ENCODE results near the gene CTSA. TPM values are rescaled to one million over a fixed set of nuclear protein-coding genes. Genes with fewer than 3 reads are reported as not detected.

CTSA gene
- total RNA-seq, 2 experiments from 2014 or later = 40.3 to 42.6 TPM

DNA sequence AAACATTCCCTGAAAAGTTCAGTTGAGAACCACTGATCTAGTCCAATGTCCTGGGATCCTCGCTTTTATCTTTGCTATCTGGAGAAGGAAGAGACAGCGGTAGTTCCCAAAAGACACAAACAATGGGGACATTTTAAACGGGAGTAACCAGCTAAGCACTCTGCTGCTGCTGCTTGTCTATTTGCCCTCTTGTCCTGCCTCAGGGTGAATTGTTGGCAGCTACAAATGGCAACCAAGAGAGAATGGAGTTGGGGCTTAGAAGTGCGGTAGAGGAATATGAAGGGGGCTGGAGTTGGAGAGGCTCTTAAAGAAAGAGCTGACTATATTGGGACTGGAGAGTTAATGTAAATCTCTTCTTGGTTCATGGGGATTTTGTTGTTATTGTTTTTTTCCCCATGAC lies 16.6 kb upstream of the CTSA start:
- DNase-seq (no peak), ATAC-seq (ENCODE audit: poor library complexity) (no peak)
- no peak overlapping the region for H3K27ac ChIP-seq (ENCODE audit: low read depth in 1 of 2, low read length in 2 of 2)
- TF ChIP-seq, protein P1, sequence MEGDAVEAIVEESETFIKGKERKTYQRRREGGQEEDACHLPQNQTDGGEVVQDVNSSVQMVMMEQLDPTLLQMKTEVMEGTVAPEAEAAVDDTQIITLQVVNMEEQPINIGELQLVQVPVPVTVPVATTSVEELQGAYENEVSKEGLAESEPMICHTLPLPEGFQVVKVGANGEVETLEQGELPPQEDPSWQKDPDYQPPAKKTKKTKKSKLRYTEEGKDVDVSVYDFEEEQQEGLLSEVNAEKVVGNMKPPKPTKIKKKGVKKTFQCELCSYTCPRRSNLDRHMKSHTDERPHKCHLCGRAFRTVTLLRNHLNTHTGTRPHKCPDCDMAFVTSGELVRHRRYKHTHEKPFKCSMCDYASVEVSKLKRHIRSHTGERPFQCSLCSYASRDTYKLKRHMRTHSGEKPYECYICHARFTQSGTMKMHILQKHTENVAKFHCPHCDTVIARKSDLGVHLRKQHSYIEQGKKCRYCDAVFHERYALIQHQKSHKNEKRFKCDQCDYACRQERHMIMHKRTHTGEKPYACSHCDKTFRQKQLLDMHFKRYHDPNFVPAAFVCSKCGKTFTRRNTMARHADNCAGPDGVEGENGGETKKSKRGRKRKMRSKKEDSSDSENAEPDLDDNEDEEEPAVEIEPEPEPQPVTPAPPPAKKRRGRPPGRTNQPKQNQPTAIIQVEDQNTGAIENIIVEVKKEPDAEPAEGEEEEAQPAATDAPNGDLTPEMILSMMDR (IDR thresholded peaks at IDR 0.05) = no peak
- no peaks in the 10 kb centered on the region for H3K4me1 ChIP-seq (ENCODE audit: insufficient read depth, low read length)
- peaks cover 7% of the 10 kb centered on the region for H3K36me3 Mint-ChIP-seq (ENCODE audit: low read depth)
- POLR2A ChIA-PET = no interaction called here
- no peak overlapping the region for H3K4me3 Mint-ChIP-seq
- H3K27ac Mint-ChIP-seq = no peak overlapping the region
- H3K9me3 ChIP-seq (ENCODE audit: control insufficient read depth in 1 of 2, insufficient read depth in 1 of 2, low read length in 2 of 2) = no peaks in the 10 kb centered on the region
- peaks cover 16% of the 10 kb centered on the region for H3K36me3 ChIP-seq (ENCODE audit: insufficient read depth, low read length)
- H3K4me3 ChIP-seq (ENCODE audit: low read length) = no peak overlapping the region
- intact Hi-C loops (cut with DNase I, micrococcal nuclease) = no loop called here
- H3K27me3 Mint-ChIP-seq = no peaks in the 10 kb centered on the region
- no peaks in the 10 kb centered on the region for H3K9me3 Mint-ChIP-seq
- CTCF ChIA-PET = interaction anchor here (0.7 kb wide), 2 partner anchors 50 to 59 kb away, joined by 4 to 6 read pairs; no protein-coding TSS in a partner anchor
- H3K27me3 ChIP-seq (ENCODE audit: control insufficient read depth in 1 of 2, insufficient read depth in 2 of 2, low read length in 2 of 2) = no peaks in the 10 kb centered on the region
- no peaks in the 10 kb centered on the region for H3K4me1 Mint-ChIP-seq (ENCODE audit: low read depth)

- H3K9me3 Mint-ChIP-seq = no peaks in the 10 kb centered on the region
- TF ChIP-seq, protein P1 (IDR thresholded peaks at IDR 0.05) = no peak
- Histone ChIP-seq H3K27ac (ENCODE audit: low read depth in 1 of 2, low read length in 2 of 2) (no peak overlapping the region), H3K4me1 (ENCODE audit: insufficient read depth, low read length) (peaks cover 26% of the 10 kb centered on the region), H3K27me3 (ENCODE audit: control insufficient read depth in 1 of 2, insufficient read depth in 2 of 2, low read length in 2 of 2) (no peaks in the 10 kb centered on the region), H3K36me3 (ENCODE audit: insufficient read depth, low read length) (peaks cover 24% of the 10 kb centered on the region), H3K4me3 (ENCODE audit: low read length) (no peak overlapping the region), H3K9me3 (ENCODE audit: control insufficient read depth in 1 of 2, insufficient read depth in 1 of 2, low read length in 2 of 2) (no peaks in the 10 kb centered on the region)
- intact Hi-C loops (cut with DNase I, micrococcal nuclease) = no loop called here
- H3K27me3 Mint-ChIP-seq = no peaks in the 10 kb centered on the region
- POLR2A ChIA-PET = no interaction called here
- no peak overlapping the region for H3K27ac Mint-ChIP-seq
- peaks cover 24% of the 10 kb centered on the region for H3K4me1 Mint-ChIP-seq (ENCODE audit: low read depth)
- no peak for DNase-seq
- peaks cover 28% of the 10 kb centered on the region for H3K36me3 Mint-ChIP-seq (ENCODE audit: low read depth)
- no peak overlapping the region for H3K4me3 Mint-ChIP-seq
- ATAC-seq (ENCODE audit: poor library complexity) = no peak
- CTCF ChIA-PET = no interaction called here
Observed at GRCh38 chr20:45878076-45878761, 12.9 kb upstream of the CTSA start.

GRCh38 chr20:45880988-45881788 lies 9.9 kb upstream of the CTSA start, which contains the start of gene ZSWIM1:
TSS of gene ZSWIM1 (plus strand) at chr20:45881227. CDS start at chr20:45882593, 1,366 bp downstream.
- POLR2A ChIA-PET = interaction anchor here (0.6 to 5.6 kb wide), 14 partner anchors 10 to 914 kb away, joined by 3 to 78 read pairs (median 4); partner anchors contain the start of genes ACOT8, CTSA, ELMO2 and NEURL2
- Histone ChIP-seq H3K27ac (ENCODE audit: low read depth in 1 of 2, low read length in 2 of 2) (peak within 1 kb of the TSS; percentile 79 to 82), H3K4me1 (ENCODE audit: insufficient read depth, low read length) (peaks cover 51% of the 10 kb centered on the region), H3K36me3 (ENCODE audit: insufficient read depth, low read length) (peaks cover 33% of the 10 kb centered on the region), H3K27me3 (ENCODE audit: control insufficient read depth in 1 of 2, insufficient read depth in 2 of 2, low read length in 2 of 2) (no peaks in the 10 kb centered on the region), H3K4me3 (ENCODE audit: low read length) (peak within 1 kb of the TSS; percentile 78), H3K9me3 (ENCODE audit: control insufficient read depth in 1 of 2, insufficient read depth in 1 of 2, low read length in 2 of 2) (no peaks in the 10 kb centered on the region)
- H3K27ac Mint-ChIP-seq = peak within 1 kb of the TSS; percentile 86
- peaks cover 45% of the 10 kb centered on the region for H3K36me3 Mint-ChIP-seq (ENCODE audit: low read depth)
- peak; percentile 98 for ATAC-seq (ENCODE audit: poor library complexity)
- no peaks in the 10 kb centered on the region for H3K9me3 Mint-ChIP-seq
- peak; percentile 96 to 100 (median 99) for DNase-seq
- CTCF ChIA-PET = interaction anchor here (1.3 to 1.6 kb wide), 2 partner anchors 9 to 82 kb away, joined by 4 to 7 read pairs; no protein-coding TSS in a partner anchor
- H3K4me3 Mint-ChIP-seq = peak within 1 kb of the TSS; percentile 87
- intact Hi-C loops (cut with DNase I, micrococcal nuclease) = loop anchor here (1.0 to 2.0 kb wide), 3 partner anchors 9 to 54 kb away; partner anchors contain the start of genes ACOT8 (in 2 of the 2), ZSWIM3 (in 2 of the 2) and PCIF1 (in 1 of the 2)
- TF ChIP-seq, protein P1 (IDR thresholded peaks at IDR 0.05) = no peak
- no peaks in the 10 kb centered on the region for H3K27me3 Mint-ChIP-seq
- peaks cover 42% of the 10 kb centered on the region for H3K4me1 Mint-ChIP-seq (ENCODE audit: low read depth)
